D721Med (cell line): ENCODE data around the gene PGM5.

Experiments used
- DNase-seq: peaks from one replicate; pipeline ENCODE4 v3.0.0; 2011; ENCODE audit warnings: low spot score; ENCODE audit not compliant: insufficient read length
- FAIRE-seq: peaks from 2 replicates; lab custom pipeline; 2011; peaks lifted over from hg19 to GRCh38; lab: Jason Lieb, UNC
- TF ChIP-seq, protein P1 (sequence below): IDR thresholded peaks from 2 replicates; pipeline ENCODE4 v1.5.1; 2012; ENCODE audit warnings: mild to moderate bottlenecking, control low read depth; ENCODE audit not compliant: insufficient read depth; ENCODE audit errors: missing control alignments

PGM5 gene

DNA sequence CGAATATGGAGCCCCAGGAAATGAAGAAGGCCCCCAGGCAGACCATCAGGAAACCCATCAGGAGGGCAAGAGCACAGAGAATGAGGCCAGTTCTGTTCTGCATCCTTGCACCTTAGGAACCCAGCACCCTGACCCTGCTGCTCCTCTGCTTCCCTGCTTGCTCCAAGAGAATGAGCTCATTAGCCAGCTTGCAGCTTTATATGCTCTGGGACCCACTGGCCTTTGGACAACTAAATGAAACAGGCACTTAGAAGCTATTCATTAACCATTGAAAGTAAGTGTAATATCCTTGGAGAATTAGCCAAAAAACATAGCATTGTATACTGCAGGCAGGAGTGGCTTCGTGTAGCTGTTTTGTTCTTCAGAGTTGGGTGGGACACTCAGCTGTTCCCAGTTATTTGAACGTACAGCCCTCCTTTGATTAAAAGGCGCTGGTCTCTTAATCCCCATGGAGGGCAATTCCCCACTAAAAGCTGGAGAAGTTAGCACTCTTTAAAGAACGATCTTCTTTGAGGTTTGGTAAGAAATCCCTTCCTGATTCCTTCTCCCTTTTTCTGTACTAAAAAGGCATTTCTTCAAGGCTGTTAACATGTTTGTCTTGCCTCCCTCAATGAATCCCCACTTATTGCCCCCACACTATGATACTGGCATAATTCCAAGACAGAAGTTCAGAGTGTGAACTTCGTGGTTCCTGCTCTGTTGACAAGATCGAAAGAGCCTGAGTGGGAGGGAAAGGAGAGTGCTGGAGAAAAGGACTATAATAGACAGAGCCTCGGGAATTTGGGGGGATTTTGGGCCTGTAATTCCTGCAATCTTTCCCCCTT, 184.5 kb downstream of the PGM5 start, which contains the start of gene TMEM252:
TMEM252 (minus strand) TSS at position 172 of the 824 bp plus-strand sequence; CDS start at position 103, 69 bp downstream.
- TF ChIP-seq, protein P1, sequence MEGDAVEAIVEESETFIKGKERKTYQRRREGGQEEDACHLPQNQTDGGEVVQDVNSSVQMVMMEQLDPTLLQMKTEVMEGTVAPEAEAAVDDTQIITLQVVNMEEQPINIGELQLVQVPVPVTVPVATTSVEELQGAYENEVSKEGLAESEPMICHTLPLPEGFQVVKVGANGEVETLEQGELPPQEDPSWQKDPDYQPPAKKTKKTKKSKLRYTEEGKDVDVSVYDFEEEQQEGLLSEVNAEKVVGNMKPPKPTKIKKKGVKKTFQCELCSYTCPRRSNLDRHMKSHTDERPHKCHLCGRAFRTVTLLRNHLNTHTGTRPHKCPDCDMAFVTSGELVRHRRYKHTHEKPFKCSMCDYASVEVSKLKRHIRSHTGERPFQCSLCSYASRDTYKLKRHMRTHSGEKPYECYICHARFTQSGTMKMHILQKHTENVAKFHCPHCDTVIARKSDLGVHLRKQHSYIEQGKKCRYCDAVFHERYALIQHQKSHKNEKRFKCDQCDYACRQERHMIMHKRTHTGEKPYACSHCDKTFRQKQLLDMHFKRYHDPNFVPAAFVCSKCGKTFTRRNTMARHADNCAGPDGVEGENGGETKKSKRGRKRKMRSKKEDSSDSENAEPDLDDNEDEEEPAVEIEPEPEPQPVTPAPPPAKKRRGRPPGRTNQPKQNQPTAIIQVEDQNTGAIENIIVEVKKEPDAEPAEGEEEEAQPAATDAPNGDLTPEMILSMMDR = no peak
- FAIRE-seq (no peak), DNase-seq (no peak)

DNA sequence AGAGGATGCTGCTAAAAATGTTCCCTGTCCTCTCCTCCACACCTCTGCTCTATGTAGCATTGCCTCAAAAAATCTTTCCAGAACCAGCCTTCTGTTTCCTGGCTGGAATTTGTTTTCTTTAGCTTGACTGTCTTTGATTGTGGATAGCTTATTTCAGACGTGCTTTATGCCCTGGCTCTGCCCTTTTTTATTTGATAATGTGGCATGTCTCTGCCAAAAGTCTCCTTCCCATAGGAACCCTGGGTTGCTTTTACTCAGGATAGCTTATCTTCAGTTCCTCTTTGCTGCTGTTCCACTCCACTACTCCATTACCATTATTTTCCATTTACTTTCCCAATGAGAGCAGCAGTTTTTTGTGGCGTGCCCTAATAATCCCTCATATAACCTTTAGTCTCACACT, 185.2 kb downstream of the PGM5 start:
- TF ChIP-seq, protein P1 = no peak
- FAIRE-seq (no peak), DNase-seq (no peak)

DNA sequence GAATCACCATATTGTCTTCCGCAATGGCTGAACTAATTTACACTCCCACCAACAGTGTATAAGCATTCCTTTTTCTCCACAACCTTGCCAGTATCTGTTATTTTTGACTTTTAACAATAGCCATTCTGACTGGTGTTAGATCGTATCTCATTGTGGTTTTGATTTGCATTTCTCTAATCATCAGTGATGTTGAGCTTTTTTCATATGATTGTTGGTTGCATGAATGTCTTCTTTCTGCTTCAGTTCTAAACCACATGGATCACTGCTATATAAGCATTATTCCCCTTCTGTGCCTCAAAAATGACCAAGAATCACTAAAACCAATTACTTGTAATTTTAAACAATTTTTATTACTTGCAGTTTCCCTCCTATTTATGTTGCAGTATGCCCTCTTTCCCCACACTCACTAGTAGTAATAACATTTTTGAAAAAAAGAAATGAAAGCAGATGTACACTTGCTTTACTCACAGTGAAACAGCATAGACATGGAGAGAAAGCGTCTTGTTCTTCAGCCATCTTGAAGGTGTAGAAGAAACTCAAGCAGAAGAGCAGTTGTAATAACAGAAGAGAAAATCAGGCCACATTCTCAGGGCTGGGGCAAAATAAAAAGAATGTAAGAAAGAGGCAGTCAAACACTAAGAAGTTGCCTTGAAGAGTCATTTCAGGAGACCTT, 188.8 kb downstream of the PGM5 start:
- TF ChIP-seq, protein P1 = no peak
- DNase-seq (no peak), FAIRE-seq (no peak)

DNA sequence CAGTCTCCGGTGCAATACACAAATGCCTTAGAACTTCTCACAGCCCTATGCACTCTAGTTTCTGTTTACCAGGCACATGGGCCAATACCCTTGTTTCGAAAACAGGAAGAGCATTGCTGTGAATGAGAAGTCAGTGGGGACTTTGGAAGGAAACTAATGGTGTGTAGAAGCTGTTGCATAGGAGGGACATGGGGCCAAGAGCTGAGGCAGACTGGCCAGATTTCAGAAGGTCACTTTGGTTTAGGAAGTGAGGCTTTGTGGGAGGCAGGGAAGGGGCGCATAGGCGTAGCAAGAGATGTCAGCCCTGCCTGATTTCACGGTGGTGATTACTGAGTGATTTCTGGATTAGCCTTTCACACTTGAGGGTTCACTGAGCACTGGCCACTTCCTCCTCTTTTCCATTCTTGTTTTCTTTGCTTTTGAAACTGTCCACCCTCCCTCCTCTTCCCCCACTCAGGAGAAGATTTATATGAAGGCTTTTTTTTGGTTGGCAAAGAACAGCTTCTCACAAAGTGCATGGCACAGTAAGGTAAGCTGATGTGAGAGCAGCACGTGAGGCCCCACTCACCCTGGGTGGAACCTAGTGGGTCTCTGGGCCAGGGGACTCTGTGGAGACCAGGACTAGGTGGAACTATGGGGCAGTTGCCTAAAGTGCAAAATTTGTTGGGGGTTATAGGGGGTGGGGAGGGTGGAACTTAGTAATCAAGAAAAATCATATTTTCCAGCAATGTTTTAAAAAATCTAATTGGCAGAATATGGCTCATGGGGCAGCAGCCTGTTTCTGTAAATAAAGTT, 190.4 kb downstream of the PGM5 start:
- TF ChIP-seq, protein P1 = no peak
- DNase-seq (no peak), FAIRE-seq (no peak)

DNA sequence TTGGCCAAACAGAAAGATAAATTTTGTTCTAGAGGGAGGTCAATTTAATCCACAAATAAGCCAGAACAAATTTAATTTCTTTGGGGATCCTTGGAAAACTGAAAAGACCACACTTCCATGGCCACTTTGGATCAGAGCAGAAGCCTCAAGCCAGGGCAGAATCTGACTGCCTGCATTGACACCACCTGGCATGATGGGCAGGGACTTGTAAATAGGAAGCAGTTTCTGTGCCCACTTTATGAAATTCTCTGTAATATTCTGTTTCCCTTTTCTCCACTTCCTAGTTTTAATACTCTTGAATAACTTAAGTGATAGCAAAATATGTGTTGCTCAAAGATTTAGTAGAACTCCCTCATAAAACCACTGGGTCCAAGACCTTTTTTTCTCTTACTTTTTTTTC, 191.0 kb downstream of the PGM5 start:
- FAIRE-seq (no peak), DNase-seq (no peak)
- TF ChIP-seq, protein P1 = no peak

DNA sequence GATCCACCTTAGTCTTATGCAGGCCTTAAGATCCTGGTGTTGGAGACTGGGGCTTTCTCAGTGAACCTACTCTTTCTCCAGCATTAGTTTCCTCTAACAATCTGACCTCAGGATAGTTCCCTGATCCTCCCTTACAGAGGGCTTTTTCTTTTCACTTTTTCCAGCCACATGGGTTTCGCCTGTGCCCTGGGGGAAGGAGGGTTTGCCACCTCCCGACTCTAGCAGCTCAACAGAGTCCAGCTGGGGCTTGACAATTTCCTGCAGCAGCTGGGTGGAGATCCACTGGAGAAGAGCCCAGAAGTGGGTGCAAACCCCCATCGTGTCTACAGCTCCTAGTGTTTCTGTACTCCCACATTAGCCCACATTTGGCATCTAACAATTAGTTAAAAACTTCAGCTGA, 191.8 kb downstream of the PGM5 start:
- FAIRE-seq = no peak
- DNase-seq = no peak
- TF ChIP-seq, protein P1 = no peak
